NOMO-1 treated with dmso at 0.1 percent for 144 hours (cell line): ENCODE data around the gene FBXW12.
"Not testable (repeated sequence)": the region's sequence is repeated elsewhere in the genome, so short reads cannot be mapped to it uniquely, and the experiment has no call there.

Source experiments
- DNase-seq: peaks from one replicate; lab custom pipeline; 2025; ENCODE audit not compliant: unreplicated experiment; lab: John Stamatoyannopoulos, UW

The FBXW12 gene

GRCh38 chr3:48371651-48372376 lies at the start of gene FBXW12:
Gene FBXW12, plus strand, starts transcription at chr3:48372219. Its CDS starts 549 bp downstream, at chr3:48372768.
- DNase-seq: no peak

GRCh38 chr3:48331706-48332435 lies 40.1 kb upstream of the FBXW12 start:
- DNase-seq: not testable (repeated sequence)

GRCh38 chr3:48333346-48334245 lies 38.4 kb upstream of the FBXW12 start, which contains the start of gene SPINK8:
Gene SPINK8, minus strand, starts transcription at chr3:48333661. Its CDS starts 5,320 bp downstream, at chr3:48328341.
- DNase-seq: not testable (repeated sequence)

GRCh38 chr3:48334605-48335004 lies 37.4 kb upstream of the FBXW12 start:
- no peak for DNase-seq

- DNase-seq: peak; percentile 70
Measured at GRCh38 chr3:48335286-48335685, 36.7 kb upstream of the FBXW12 start.

GRCh38 chr3:48337536-48337935 lies 34.5 kb upstream of the FBXW12 start:
- not testable (repeated sequence) for DNase-seq

- no peak for DNase-seq
Measured at GRCh38 chr3:48338635-48339034, 33.4 kb upstream of the FBXW12 start.

GRCh38 chr3:48343432-48343831 lies 28.6 kb upstream of the FBXW12 start:
- no peak for DNase-seq

- no peak for DNase-seq
Measured at GRCh38 chr3:48344867-48345507, 27.0 kb upstream of the FBXW12 start.

GRCh38 chr3:48345946-48346572 lies 26.0 kb upstream of the FBXW12 start:
- no peak for DNase-seq

- no peak for DNase-seq
Measured at GRCh38 chr3:48347500-48347899, 24.5 kb upstream of the FBXW12 start.

- no peak for DNase-seq
Measured at GRCh38 chr3:48352546-48352945, 19.5 kb upstream of the FBXW12 start.

- DNase-seq: no peak
Measured at GRCh38 chr3:48353987-48354386, 18.0 kb upstream of the FBXW12 start.

- DNase-seq: no peak
Measured at GRCh38 chr3:48356419-48356818, 15.6 kb upstream of the FBXW12 start.

- no peak for DNase-seq
Measured at GRCh38 chr3:48361928-48362327, 10.1 kb upstream of the FBXW12 start.

- DNase-seq: no peak
Measured at GRCh38 chr3:48364840-48365239, 7.2 kb upstream of the FBXW12 start.

- no peak for DNase-seq
Measured at GRCh38 chr3:48367201-48367600, 4.8 kb upstream of the FBXW12 start.

GRCh38 chr3:48369693-48370332 lies 2.2 kb upstream of the FBXW12 start:
- no peak for DNase-seq

- DNase-seq: no peak
Measured at GRCh38 chr3:48370333-48370713, 1.7 kb upstream of the FBXW12 start.

GRCh38 chr3:48372377-48372770 lies 355 bp downstream of the FBXW12 start:
- DNase-seq: no peak
